Measurements from ENCODE around the gene PZP. TPM values are rescaled to one million over a fixed set of nuclear protein-coding genes. Genes with fewer than 3 reads are reported as not detected.

The PZP gene
- total and polyA plus RNA-seq, 4 donors = 0.61 to 4.6 (median 2.2) TPM

GRCh38 chr12:9120487-9121184 lies 87.6 kb downstream of the PZP start:
- no peak for ATAC-seq (ENCODE audit: insufficient read depth, low FRiP score)
- H3K27ac ChIP-seq (ENCODE audit: low read depth in 1 of 2, low read length in 1 of 2) = no peak overlapping the region
- no peak for TF ChIP-seq CTCF (IDR thresholded peaks at IDR 0.05; ENCODE audit: control extremely low read depth, extremely low read depth)
- no peaks in the 10 kb centered on the region for H3K9me3 ChIP-seq (ENCODE audit: control insufficient read depth in 4 of 4, insufficient read depth in 3 of 4, low read length in 3 of 4)
- DNase-seq = no peak
- H3K4me3 ChIP-seq = no peak overlapping the region
- no peak overlapping the region for H3K9ac ChIP-seq (ENCODE audit: insufficient read depth in 1 of 2, low read length in 2 of 2)
- peaks cover 2 to 73% (median 10%) of the 10 kb centered on the region in 5 donors for H3K4me1 ChIP-seq (ENCODE audit: control insufficient read depth in 5 of 5, insufficient read depth in 5 of 5, low read length in 5 of 5)
- H3K27me3 ChIP-seq (ENCODE audit: control insufficient read depth in 3 of 3, insufficient read depth in 3 of 3, low read length in 2 of 3) = no peaks in the 10 kb centered on the region
- 86 to 89% methylated on average over 10 of the region's 10 CpGs for WGBS, 2 donors
- H3K36me3 ChIP-seq (ENCODE audit: control insufficient read depth in 4 of 4, insufficient read depth in 4 of 4, low read length in 4 of 4) = no peaks in the 10 kb centered on the region

GRCh38 chr12:9118158-9118557 lies 90.0 kb downstream of the PZP start:
- peak overlapping the region; percentile 2 to 33 for H3K27ac ChIP-seq (ENCODE audit: low read depth in 1 of 2, low read length in 1 of 2)
- DNase-seq (peak in 2 of 3 donors; percentile 48 to 62), ATAC-seq (ENCODE audit: insufficient read depth, low FRiP score) (peak; percentile 49)
- H3K9me3 ChIP-seq (ENCODE audit: control insufficient read depth in 4 of 4, insufficient read depth in 3 of 4, low read length in 3 of 4) = no peaks in the 10 kb centered on the region
- no peak for TF ChIP-seq CTCF (IDR thresholded peaks at IDR 0.05; ENCODE audit: control extremely low read depth, extremely low read depth)
- H3K27me3 ChIP-seq (ENCODE audit: control insufficient read depth in 3 of 3, insufficient read depth in 3 of 3, low read length in 2 of 3) = no peaks in the 10 kb centered on the region
- WGBS, 2 donors = 24 to 45% methylated on average over 3 of the region's 3 CpGs
- peaks cover 0 to 58% (median 18%) of the 10 kb centered on the region in 5 donors for H3K4me1 ChIP-seq (ENCODE audit: control insufficient read depth in 5 of 5, insufficient read depth in 5 of 5, low read length in 5 of 5)
- peak overlapping the region in 1 of 2 donors; percentile 54 for H3K9ac ChIP-seq (ENCODE audit: insufficient read depth in 1 of 2, low read length in 2 of 2)
- H3K36me3 ChIP-seq (ENCODE audit: control insufficient read depth in 4 of 4, insufficient read depth in 4 of 4, low read length in 4 of 4) = peaks cover 0 to 4% (median 3%) of the 10 kb centered on the region in 4 donors
- H3K4me3 ChIP-seq = no peak overlapping the region

GRCh38 chr12:9115731-9116559 lies 92.2 kb downstream of the PZP start, which contains the start of gene A2M:
Gene A2M (minus strand): TSS chr12:9115919. CDS start chr12:9115849, 70 bp downstream.
- 47 to 62% methylated on average over 9 of the region's 9 CpGs for WGBS, 2 donors
- Histone ChIP-seq H3K27ac (ENCODE audit: low read depth in 1 of 2, low read length in 1 of 2) (peak within 1 kb of the TSS; percentile 49 to 66), H3K36me3 (ENCODE audit: control insufficient read depth in 4 of 4, insufficient read depth in 4 of 4, low read length in 4 of 4) (peaks cover 2 to 13% (median 9%) of the 10 kb centered on the region in 4 donors), H3K4me1 (ENCODE audit: control insufficient read depth in 5 of 5, insufficient read depth in 5 of 5, low read length in 5 of 5) (peaks cover 0 to 42% (median 23%) of the 10 kb centered on the region in 5 donors), H3K9ac (ENCODE audit: insufficient read depth in 1 of 2, low read length in 2 of 2) (peak within 1 kb of the TSS in 1 of 2 donors; percentile 87), H3K9me3 (ENCODE audit: control insufficient read depth in 4 of 4, insufficient read depth in 3 of 4, low read length in 3 of 4) (no peaks in the 10 kb centered on the region), H3K27me3 (ENCODE audit: control insufficient read depth in 3 of 3, insufficient read depth in 3 of 3, low read length in 2 of 3) (no peaks in the 10 kb centered on the region), H3K4me3 (peak within 1 kb of the TSS; percentile 41)
- no peak for TF ChIP-seq CTCF (IDR thresholded peaks at IDR 0.05; ENCODE audit: control extremely low read depth, extremely low read depth)
- DNase-seq (peak; percentile 50 to 93 (median 87)), ATAC-seq (ENCODE audit: insufficient read depth, low FRiP score) (peak; percentile 76)
